ENCODE measurements around the gene KCNMA1.
"Not testable (repeated sequence)": the region's sequence is repeated elsewhere in the genome, so short reads cannot be mapped to it uniquely, and the experiment has no call there.

Gene KCNMA1

GRCh38 chr10:77604941-77605351 is 32.7 kb downstream of the KCNMA1 start:
- no peak for DNase-seq (ENCODE audit: low read depth)

GRCh38 chr10:77604063-77604462 is 33.5 kb downstream of the KCNMA1 start:
- DNase-seq (ENCODE audit: low read depth): no peak

- DNase-seq (ENCODE audit: low read depth): peak; percentile 49
Measured at GRCh38 chr10:77603534-77603927, 34.1 kb downstream of the KCNMA1 start.

- DNase-seq (ENCODE audit: low read depth): no peak
Measured at GRCh38 chr10:77602913-77603533, 34.6 kb downstream of the KCNMA1 start.

GRCh38 chr10:77602231-77602912 is 35.2 kb downstream of the KCNMA1 start:
- peak; percentile 50 for DNase-seq (ENCODE audit: low read depth)

GRCh38 chr10:77601488-77601887 is 36.1 kb downstream of the KCNMA1 start:
- peak; percentile 48 for DNase-seq (ENCODE audit: low read depth)

- no peak for DNase-seq (ENCODE audit: low read depth)
Measured at GRCh38 chr10:77600640-77601039, 37.0 kb downstream of the KCNMA1 start.

GRCh38 chr10:77599651-77600050 is 38.0 kb downstream of the KCNMA1 start:
- no peak for DNase-seq (ENCODE audit: low read depth)

- no peak for DNase-seq (ENCODE audit: low read depth)
Measured at GRCh38 chr10:77598606-77599005, 39.0 kb downstream of the KCNMA1 start.

GRCh38 chr10:77597560-77597959 is 40.0 kb downstream of the KCNMA1 start:
- DNase-seq (ENCODE audit: low read depth): no peak

GRCh38 chr10:77594471-77594783 is 43.2 kb downstream of the KCNMA1 start:
- no peak for DNase-seq (ENCODE audit: low read depth)

- no peak for DNase-seq (ENCODE audit: low read depth)
Measured at GRCh38 chr10:77593771-77594470, 43.7 kb downstream of the KCNMA1 start.

- peak; percentile 83 for DNase-seq (ENCODE audit: low read depth)
Measured at GRCh38 chr10:77592946-77593636, 44.5 kb downstream of the KCNMA1 start.

GRCh38 chr10:77592510-77592909 is 45.1 kb downstream of the KCNMA1 start:
- no peak for DNase-seq (ENCODE audit: low read depth)

GRCh38 chr10:77591238-77591880 is 46.2 kb downstream of the KCNMA1 start:
- no peak for DNase-seq (ENCODE audit: low read depth)

- DNase-seq (ENCODE audit: low read depth): no peak
Measured at GRCh38 chr10:77590344-77591237, 47.0 kb downstream of the KCNMA1 start.

GRCh38 chr10:77589703-77590102 is 47.9 kb downstream of the KCNMA1 start:
- DNase-seq (ENCODE audit: low read depth): not testable (repeated sequence)

- DNase-seq (ENCODE audit: low read depth): no peak
Measured at GRCh38 chr10:77588886-77589285, 48.7 kb downstream of the KCNMA1 start.

- DNase-seq (ENCODE audit: low read depth): no peak
Measured at GRCh38 chr10:77587416-77587790, 50.2 kb downstream of the KCNMA1 start.

- peak; percentile 98 for DNase-seq (ENCODE audit: low read depth)
Measured at GRCh38 chr10:77586719-77587415, 50.7 kb downstream of the KCNMA1 start.

GRCh38 chr10:77584938-77585337 is 52.7 kb downstream of the KCNMA1 start:
- DNase-seq (ENCODE audit: low read depth): no peak
